ENCODE measurements around the gene ABCA6. TPM values are rescaled to one million over a fixed set of nuclear protein-coding genes. Genes with fewer than 3 reads are reported as not detected.
A peak's percentile ranks its signal among the peaks of the same experiment; 100 is the strongest.

Gene ABCA6
- total and polyA plus RNA-seq, 9 of the 15 experiments (the other 6 are each of a cell fraction or from before 2014, with no cell fraction given), result 0.06 to 0.73 (median 0.15) TPM

DNA sequence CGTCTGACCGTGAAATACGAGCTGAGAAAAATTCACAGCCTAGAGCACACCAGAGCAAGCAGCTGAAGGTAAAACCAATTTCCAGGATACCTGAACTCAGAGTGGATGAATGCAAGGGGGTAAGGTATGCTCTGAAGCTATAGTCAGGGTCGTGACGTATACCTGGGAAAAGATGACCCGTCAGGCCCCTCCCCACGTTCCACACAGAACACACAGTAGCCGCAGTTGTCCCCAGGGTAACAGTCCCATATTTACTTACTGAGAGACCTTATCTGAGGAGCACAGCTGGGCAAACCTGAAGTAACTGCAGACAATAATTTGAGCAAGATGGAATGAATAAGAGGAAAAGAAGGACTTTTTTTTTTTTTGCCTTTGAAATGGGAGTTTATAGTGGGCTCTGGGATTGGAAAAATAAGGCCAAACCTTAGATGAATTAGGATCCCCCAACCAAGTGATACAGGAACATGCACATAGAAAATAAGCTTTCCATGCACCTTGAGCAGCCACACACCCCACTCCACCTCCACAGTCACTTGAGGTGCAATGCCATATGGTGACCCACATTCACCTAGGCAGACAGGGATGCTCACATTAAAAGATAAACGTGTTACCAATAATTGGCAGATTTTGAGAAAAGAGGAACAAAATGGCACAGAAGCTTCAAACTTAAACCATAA, 38.0 kb downstream of the ABCA6 start (continued):
- TF ChIP-seq, protein P1, sequence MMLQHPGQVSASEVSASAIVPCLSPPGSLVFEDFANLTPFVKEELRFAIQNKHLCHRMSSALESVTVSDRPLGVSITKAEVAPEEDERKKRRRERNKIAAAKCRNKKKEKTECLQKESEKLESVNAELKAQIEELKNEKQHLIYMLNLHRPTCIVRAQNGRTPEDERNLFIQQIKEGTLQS (IDR thresholded peaks at IDR 0.05), result peak; percentile 64
- TF ChIP-seq, protein P1 (CRISPR knock-in tag; conservative IDR thresholded peaks at IDR 0.05), result no peak
- TF ChIP-seq SLC30A9 (CRISPR knock-in tag; IDR thresholded peaks at IDR 0.05) (no peak), GTF2F1 (IDR thresholded peaks at IDR 0.05; ENCODE audit: low read depth, low read length) (no peak), RBM14 (IDR thresholded peaks at IDR 0.05; ENCODE audit: borderline replicate concordance, insufficient read depth, low read depth, low read length) (no peak), CSDE1 (IDR thresholded peaks at IDR 0.05) (no peak), RHOXF2B (CRISPR knock-in tag; conservative IDR thresholded peaks at IDR 0.05) (no peak), PRPF4 (IDR thresholded peaks at IDR 0.05; ENCODE audit: insufficient read depth, low read depth, low read length, poor library complexity, severe bottlenecking) (no peak), KLF1 (tag; IDR thresholded peaks at IDR 0.05) (no peak), KLF16 (IDR thresholded peaks at IDR 0.05) (peak; percentile 60; the same call in 1 of the 2 replicates), CEBPB (tag; IDR thresholded peaks at IDR 0.05) (peak; percentile 48), PTRF (tag; IDR thresholded peaks at IDR 0.05) (no peak), MIER1 (IDR thresholded peaks at IDR 0.05; ENCODE audit: low read depth) (no peak), ZNF133 (CRISPR knock-in tag; IDR thresholded peaks at IDR 0.05) (no peak), SPI1 (IDR thresholded peaks at IDR 0.05; ENCODE audit: borderline replicate concordance, low read depth, low read length) (no peak), TRIM28 (IDR thresholded peaks at IDR 0.05) (peak; percentile 60; the same call in 1 of the 2 replicates)
- TF ChIP-seq, protein P2, sequence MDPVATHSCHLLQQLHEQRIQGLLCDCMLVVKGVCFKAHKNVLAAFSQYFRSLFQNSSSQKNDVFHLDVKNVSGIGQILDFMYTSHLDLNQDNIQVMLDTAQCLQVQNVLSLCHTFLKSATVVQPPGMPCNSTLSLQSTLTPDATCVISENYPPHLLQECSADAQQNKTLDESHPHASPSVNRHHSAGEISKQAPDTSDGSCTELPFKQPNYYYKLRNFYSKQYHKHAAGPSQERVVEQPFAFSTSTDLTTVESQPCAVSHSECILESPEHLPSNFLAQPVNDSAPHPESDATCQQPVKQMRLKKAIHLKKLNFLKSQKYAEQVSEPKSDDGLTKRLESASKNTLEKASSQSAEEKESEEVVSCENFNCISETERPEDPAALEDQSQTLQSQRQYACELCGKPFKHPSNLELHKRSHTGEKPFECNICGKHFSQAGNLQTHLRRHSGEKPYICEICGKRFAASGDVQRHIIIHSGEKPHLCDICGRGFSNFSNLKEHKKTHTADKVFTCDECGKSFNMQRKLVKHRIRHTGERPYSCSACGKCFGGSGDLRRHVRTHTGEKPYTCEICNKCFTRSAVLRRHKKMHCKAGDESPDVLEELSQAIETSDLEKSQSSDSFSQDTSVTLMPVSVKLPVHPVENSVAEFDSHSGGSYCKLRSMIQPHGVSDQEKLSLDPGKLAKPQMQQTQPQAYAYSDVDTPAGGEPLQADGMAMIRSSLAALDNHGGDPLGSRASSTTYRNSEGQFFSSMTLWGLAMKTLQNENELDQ (CRISPR knock-in tag; IDR thresholded peaks at IDR 0.05; ENCODE audit: borderline replicate concordance), result no peak
- TF ChIP-seq, protein P3, sequence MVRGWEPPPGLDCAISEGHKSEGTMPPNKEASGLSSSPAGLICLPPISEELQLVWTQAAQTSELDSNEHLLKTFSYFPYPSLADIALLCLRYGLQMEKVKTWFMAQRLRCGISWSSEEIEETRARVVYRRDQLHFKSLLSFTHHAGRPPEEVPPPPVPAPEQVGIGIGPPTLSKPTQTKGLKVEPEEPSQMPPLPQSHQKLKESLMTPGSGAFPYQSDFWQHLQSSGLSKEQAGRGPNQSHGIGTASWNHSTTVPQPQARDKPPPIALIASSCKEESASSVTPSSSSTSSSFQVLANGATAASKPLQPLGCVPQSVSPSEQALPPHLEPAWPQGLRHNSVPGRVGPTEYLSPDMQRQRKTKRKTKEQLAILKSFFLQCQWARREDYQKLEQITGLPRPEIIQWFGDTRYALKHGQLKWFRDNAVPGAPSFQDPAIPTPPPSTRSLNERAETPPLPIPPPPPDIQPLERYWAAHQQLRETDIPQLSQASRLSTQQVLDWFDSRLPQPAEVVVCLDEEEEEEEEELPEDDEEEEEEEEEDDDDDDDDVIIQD (CRISPR knock-in tag; IDR thresholded peaks at IDR 0.05), result no peak
- TF ChIP-seq, protein P4, sequence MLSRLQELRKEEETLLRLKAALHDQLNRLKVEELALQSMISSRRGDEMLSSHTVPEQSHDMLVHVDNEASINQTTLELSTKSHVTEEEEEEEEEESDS (CRISPR knock-in tag; IDR thresholded peaks at IDR 0.05), result no peak
- TF ChIP-seq, protein P5, sequence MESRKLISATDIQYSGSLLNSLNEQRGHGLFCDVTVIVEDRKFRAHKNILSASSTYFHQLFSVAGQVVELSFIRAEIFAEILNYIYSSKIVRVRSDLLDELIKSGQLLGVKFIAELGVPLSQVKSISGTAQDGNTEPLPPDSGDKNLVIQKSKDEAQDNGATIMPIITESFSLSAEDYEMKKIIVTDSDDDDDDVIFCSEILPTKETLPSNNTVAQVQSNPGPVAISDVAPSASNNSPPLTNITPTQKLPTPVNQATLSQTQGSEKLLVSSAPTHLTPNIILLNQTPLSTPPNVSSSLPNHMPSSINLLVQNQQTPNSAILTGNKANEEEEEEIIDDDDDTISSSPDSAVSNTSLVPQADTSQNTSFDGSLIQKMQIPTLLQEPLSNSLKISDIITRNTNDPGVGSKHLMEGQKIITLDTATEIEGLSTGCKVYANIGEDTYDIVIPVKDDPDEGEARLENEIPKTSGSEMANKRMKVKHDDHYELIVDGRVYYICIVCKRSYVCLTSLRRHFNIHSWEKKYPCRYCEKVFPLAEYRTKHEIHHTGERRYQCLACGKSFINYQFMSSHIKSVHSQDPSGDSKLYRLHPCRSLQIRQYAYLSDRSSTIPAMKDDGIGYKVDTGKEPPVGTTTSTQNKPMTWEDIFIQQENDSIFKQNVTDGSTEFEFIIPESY (CRISPR knock-in tag; IDR thresholded peaks at IDR 0.05), result no peak

Data from K562 (cell line).